Measurements from ENCODE around the gene VPS36. TPM values are rescaled to one million over a fixed set of nuclear protein-coding genes. Genes with fewer than 3 reads are reported as not detected.

VPS36 gene
- total RNA-seq, 1 donor from 2014 or later: 45.4 TPM

DNA sequence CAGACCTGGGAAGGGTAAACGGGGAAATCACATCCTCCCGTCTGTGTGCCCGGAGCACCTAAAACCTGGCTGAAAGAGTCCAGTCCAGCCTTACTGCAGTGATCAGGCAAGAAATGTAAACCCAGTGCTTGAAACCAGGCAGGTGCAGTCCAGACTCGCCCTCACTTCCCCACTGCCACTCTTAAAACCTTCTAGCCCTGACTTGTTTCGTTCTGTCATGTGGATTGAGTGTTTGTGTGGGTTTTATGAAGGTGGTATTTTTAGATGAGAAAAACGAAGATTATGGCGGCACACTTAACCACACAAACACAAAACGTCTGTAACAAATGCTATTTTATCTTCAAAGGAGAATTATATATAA, 4.0 kb upstream of the VPS36 start:
- TF ChIP-seq, protein P1, sequence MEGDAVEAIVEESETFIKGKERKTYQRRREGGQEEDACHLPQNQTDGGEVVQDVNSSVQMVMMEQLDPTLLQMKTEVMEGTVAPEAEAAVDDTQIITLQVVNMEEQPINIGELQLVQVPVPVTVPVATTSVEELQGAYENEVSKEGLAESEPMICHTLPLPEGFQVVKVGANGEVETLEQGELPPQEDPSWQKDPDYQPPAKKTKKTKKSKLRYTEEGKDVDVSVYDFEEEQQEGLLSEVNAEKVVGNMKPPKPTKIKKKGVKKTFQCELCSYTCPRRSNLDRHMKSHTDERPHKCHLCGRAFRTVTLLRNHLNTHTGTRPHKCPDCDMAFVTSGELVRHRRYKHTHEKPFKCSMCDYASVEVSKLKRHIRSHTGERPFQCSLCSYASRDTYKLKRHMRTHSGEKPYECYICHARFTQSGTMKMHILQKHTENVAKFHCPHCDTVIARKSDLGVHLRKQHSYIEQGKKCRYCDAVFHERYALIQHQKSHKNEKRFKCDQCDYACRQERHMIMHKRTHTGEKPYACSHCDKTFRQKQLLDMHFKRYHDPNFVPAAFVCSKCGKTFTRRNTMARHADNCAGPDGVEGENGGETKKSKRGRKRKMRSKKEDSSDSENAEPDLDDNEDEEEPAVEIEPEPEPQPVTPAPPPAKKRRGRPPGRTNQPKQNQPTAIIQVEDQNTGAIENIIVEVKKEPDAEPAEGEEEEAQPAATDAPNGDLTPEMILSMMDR (IDR thresholded peaks at IDR 0.05): no peak
- Histone ChIP-seq H3K4me3 (peak overlapping the region; percentile 72), H3K4me1 (peaks cover 15% of the 10 kb centered on the region), H3K9me3 (no peaks in the 10 kb centered on the region), H3K27ac (peak overlapping the region; percentile 87), H3K27me3 (no peaks in the 10 kb centered on the region), H3K36me3 (no peaks in the 10 kb centered on the region)
- intact Hi-C loops (cut with DNase I): no loop called here
- DNase-seq (no peak), ATAC-seq (no peak)

DNA sequence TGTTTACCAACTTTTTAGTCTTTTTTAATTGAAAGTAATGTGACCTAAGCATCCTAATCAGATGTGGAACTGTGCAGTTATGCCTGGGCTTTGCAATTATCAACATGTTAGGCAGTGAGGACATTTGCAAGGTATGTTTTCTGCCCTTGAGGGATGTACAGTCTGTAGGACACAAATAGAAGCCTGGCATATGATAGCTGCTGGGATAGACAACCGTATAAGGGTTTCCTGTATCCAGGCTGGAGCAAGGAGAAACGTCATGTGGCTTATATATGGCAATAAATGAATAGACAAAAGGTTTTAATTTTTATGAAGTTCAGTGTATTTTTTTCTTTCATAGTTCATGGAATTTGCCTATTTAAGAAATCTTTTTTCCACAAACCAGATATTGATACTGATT, 2.0 kb upstream of the VPS36 start:
- intact Hi-C loops (cut with DNase I): no loop called here
- H3K36me3 ChIP-seq: no peaks in the 10 kb centered on the region
- TF ChIP-seq, protein P1 (IDR thresholded peaks at IDR 0.05): no peak
- H3K27me3 ChIP-seq: no peaks in the 10 kb centered on the region
- H3K9me3 ChIP-seq: no peaks in the 10 kb centered on the region
- ATAC-seq (no peak), DNase-seq (no peak)
- H3K27ac ChIP-seq: no peak overlapping the region
- H3K4me1 ChIP-seq: peaks cover 33% of the 10 kb centered on the region
- H3K4me3 ChIP-seq: no peak overlapping the region

DNA sequence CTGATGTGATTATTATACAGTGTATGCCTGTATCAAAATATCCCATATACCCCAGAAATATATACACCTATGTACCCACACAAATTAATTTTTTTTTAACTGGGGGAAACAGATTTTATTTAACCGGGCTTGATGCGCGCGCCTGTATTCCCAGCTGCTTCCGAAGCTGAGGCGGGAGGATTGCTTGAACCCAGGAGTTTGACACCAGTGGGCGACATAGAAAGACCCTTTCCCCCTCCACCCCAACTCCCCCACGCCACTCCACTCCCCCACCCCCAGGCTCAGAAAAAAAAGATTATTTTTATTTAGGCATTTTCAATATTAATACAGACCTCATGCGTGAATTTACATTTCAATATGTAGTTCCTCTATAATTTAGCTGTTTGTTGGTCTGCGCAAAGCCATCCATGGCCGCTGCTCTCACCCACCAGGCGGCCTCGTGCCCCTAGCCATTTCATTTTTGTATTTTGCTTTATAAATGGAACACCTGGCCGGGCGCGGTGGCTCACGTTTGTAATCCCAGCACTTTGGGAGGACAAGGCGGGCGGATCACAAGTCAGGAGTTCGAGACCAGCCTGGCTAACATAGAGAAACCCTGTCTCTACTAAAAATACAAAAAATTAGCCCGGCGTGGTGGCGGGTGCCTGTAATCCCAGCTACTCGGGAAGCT, 836 bp upstream of the VPS36 start:
- no peak for DNase-seq
- no peaks in the 10 kb centered on the region for H3K27me3 ChIP-seq
- TF ChIP-seq, protein P1 (IDR thresholded peaks at IDR 0.05): no peak
- ATAC-seq: no peak
- H3K27ac ChIP-seq: no peak overlapping the region
- intact Hi-C loops (cut with DNase I): no loop called here
- peaks cover 40% of the 10 kb centered on the region for H3K4me1 ChIP-seq
- no peaks in the 10 kb centered on the region for H3K9me3 ChIP-seq
- H3K4me3 ChIP-seq: no peak overlapping the region
- H3K36me3 ChIP-seq: no peaks in the 10 kb centered on the region

DNA sequence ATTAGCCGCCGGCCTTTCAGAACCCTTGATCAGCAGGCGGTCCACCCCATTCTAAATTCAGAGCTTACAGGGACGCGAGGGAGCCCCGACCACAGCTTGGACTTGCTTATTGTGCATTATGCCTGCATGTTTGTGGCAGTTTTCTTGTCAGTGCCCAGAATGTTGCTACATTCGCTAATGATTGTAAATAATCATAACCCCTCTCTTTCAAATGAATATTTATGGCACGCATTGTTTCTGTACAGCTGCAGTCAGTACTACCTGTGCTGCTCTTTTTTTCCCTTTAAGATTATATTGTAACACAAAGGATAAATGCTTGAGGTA, 321 bp upstream of the VPS36 start:
- DNase-seq (no peak), ATAC-seq (no peak)
- Histone ChIP-seq H3K9me3 (no peaks in the 10 kb centered on the region), H3K4me3 (peak overlapping the region; percentile 85), H3K27ac (peak overlapping the region; percentile 93), H3K4me1 (peaks cover 38% of the 10 kb centered on the region), H3K27me3 (no peaks in the 10 kb centered on the region), H3K36me3 (no peaks in the 10 kb centered on the region)
- intact Hi-C loops (cut with DNase I): no loop called here
- TF ChIP-seq, protein P1 (IDR thresholded peaks at IDR 0.05): no peak

DNA sequence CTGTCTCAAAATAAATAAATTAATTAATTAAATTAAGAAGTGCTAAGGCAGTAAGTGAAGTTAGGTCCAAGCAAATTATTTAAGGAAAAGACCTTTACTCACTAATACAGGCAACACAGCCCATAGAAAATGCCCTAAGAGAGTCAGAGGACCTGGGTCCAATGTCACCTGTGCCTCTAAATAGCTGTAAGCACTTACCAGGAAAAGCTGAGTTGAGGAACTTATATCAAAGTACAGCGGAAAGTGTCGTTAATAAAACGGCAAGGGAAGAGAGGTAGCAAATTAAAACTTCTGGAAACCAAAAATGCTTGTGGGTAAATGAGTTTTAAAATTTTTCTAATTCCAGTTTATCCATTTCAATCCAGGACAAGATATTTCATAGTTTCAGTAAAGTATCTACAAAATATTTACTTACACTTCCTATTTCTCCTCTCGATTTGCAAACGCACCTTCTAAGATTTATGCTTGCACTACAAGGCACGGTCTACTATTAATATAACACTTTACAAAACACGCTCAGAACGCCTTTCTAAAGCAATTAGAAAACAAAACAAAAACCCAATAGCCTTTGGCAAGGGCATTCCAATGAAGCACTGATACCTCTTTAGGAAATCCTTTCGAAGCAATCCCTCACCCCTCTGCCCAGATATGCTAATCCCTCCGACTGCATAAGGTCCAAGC, 963 bp downstream of the VPS36 start:
- H3K36me3 ChIP-seq: peaks cover 4% of the 10 kb centered on the region
- peak overlapping the region; percentile 93 for H3K27ac ChIP-seq
- ATAC-seq (no peak), DNase-seq (no peak)
- intact Hi-C loops (cut with DNase I): no loop called here
- peak overlapping the region; percentile 85 for H3K4me3 ChIP-seq
- H3K27me3 ChIP-seq: no peaks in the 10 kb centered on the region
- H3K4me1 ChIP-seq: peaks cover 37% of the 10 kb centered on the region
- TF ChIP-seq, protein P1 (IDR thresholded peaks at IDR 0.05): no peak
- H3K9me3 ChIP-seq: no peaks in the 10 kb centered on the region

Measured in upper lobe of right lung (tissue), 1 donor.